Endothelial cell (in vitro differentiated cells): ENCODE results near the gene ARHGAP9. TPM values are rescaled to one million over a fixed set of nuclear protein-coding genes. Genes with fewer than 3 reads are reported as not detected.

ENCODE experiments used
- DNase-seq: peaks from one replicate; pipeline ENCODE4 v3.0.0; 2021; ENCODE audit warnings: low spot score
- H3K27ac Mint-ChIP-seq: one replicate; pipeline ENCODE4 v1.8.0; 2021; ENCODE audit warnings: mixed read lengths, inconsistent platforms; ENCODE audit not compliant: unreplicated experiment
- H3K27me3 Mint-ChIP-seq: one replicate; pipeline ENCODE4 v1.8.0; 2021; ENCODE audit warnings: mild to moderate bottlenecking, moderate library complexity, mixed read lengths, inconsistent platforms; ENCODE audit not compliant: unreplicated experiment
- H3K36me3 Mint-ChIP-seq: one replicate; pipeline ENCODE4 v1.8.0; 2021; ENCODE audit warnings: mild to moderate bottlenecking, low read depth, mixed read lengths, inconsistent platforms; ENCODE audit not compliant: unreplicated experiment
- H3K4me1 Mint-ChIP-seq: one replicate; pipeline ENCODE4 v1.8.0; 2021; ENCODE audit warnings: mild to moderate bottlenecking, mixed read lengths, inconsistent platforms; ENCODE audit not compliant: unreplicated experiment
- H3K4me3 Mint-ChIP-seq: one replicate; pipeline ENCODE4 v1.8.0; 2021; ENCODE audit warnings: mild to moderate bottlenecking, mixed read lengths, inconsistent platforms; ENCODE audit not compliant: unreplicated experiment
- H3K9me3 Mint-ChIP-seq: one replicate; pipeline ENCODE4 v1.8.0; 2021; ENCODE audit warnings: mixed read lengths, inconsistent platforms; ENCODE audit not compliant: unreplicated experiment
- total RNA-seq: library from RNA; stranded (reverse); fragmentation: NEBNext Ultra II Directional; extraction: Animal tissue kit (Norgen Biotek cat#: 25700); gene quantifications from one replicate; pipeline ENCODE4 v1.2.1, GENCODE V29; 2021; ENCODE audit not compliant: unreplicated experiment
- TF ChIP-seq, protein P1 (sequence below): fragments of 200-600 bp; sonication (generic); IDR thresholded peaks from one replicate; pipeline ENCODE4 v1.5.0; 2021; ENCODE audit warnings: antibody characterized with exemption; ENCODE audit not compliant: unreplicated experiment

The ARHGAP9 gene
- total RNA-seq, 1 donor from 2014 or later = 65.4 TPM

DNA sequence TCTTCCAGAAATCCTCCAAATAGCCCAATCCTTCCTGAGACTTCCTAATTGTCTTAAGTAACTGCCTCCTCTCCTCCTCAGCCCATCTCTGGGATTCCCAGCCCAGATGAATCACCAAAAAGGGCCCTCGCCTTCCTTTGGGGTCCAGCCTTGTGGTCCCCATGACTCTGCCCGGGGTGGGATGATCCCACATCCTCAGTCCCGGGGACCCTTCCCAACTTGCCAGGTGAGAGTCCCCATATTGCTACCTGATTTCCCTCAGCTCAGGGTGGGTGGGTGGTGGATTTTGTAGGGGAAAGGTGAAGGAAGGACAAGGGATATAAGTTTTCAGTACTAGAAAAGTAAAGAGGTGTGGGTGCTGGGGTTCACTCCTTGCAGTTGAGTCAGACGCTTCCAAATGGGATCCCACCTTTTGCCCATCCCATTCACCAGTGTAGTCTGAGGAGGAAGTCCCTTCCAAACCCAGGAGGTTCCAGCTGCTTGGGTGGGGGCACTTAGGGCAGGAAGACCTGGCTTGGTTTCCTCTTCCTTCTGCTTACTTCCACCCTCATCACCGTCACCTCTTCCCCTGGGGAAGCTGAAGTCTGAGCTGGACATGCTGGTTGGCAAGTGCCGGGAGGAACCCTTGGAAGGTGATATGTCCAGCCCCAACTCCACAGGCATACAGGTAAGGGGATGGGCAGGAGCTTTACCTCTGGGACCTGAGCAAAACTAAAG lies 14.5 kb downstream of the ARHGAP9 start:
- H3K4me3 Mint-ChIP-seq = no peak overlapping the region
- H3K9me3 Mint-ChIP-seq = no peaks in the 10 kb centered on the region
- H3K36me3 Mint-ChIP-seq = peaks cover 16% of the 10 kb centered on the region
- TF ChIP-seq, protein P1, sequence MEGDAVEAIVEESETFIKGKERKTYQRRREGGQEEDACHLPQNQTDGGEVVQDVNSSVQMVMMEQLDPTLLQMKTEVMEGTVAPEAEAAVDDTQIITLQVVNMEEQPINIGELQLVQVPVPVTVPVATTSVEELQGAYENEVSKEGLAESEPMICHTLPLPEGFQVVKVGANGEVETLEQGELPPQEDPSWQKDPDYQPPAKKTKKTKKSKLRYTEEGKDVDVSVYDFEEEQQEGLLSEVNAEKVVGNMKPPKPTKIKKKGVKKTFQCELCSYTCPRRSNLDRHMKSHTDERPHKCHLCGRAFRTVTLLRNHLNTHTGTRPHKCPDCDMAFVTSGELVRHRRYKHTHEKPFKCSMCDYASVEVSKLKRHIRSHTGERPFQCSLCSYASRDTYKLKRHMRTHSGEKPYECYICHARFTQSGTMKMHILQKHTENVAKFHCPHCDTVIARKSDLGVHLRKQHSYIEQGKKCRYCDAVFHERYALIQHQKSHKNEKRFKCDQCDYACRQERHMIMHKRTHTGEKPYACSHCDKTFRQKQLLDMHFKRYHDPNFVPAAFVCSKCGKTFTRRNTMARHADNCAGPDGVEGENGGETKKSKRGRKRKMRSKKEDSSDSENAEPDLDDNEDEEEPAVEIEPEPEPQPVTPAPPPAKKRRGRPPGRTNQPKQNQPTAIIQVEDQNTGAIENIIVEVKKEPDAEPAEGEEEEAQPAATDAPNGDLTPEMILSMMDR = no peak
- no peak for DNase-seq
- peaks cover 29% of the 10 kb centered on the region for H3K27me3 Mint-ChIP-seq
- H3K27ac Mint-ChIP-seq = peak overlapping the region; percentile 42
- H3K4me1 Mint-ChIP-seq = peaks cover 32% of the 10 kb centered on the region

DNA sequence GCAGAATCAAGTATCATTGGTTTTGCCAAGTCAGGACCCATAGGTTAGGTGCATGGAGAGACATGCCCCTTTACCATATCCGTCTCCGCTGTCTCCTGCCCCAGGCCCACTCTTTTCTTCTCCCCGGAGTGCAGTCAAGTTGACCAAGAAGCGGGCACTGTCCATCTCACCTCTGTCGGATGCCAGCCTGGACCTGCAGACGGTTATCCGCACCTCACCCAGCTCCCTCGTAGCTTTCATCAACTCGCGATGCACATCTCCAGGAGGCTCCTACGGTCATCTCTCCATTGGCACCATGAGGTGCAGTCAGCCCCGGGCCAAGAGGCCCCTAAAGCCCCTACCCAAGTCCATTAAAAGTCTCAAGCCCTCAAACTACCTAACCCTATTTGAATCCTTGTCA lies 15.1 kb downstream of the ARHGAP9 start:
- DNase-seq = no peak
- Mint-ChIP-seq H3K9me3 (no peaks in the 10 kb centered on the region), H3K36me3 (peaks cover 16% of the 10 kb centered on the region), H3K4me1 (peaks cover 33% of the 10 kb centered on the region), H3K27ac (peak overlapping the region; percentile 42), H3K27me3 (peaks cover 26% of the 10 kb centered on the region), H3K4me3 (no peak overlapping the region)
- TF ChIP-seq, protein P1 = no peak

DNA sequence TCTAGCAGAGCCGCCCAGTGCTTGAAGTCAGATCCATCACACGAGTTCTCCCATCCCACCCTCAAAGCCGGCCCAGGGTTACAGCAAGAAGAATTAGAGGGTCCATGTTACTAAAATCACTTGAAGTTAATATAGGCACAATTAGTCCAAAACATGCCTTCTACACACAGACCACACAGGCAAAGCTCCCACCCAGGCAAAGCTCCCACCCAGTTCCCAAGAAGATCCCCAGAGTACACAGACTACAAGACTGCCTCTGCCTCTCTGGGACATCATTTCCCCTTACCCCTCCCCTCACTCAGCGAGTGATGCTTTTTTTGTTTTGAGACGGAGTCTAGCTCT lies 16.8 kb downstream of the ARHGAP9 start:
- Mint-ChIP-seq H3K4me1 (peaks cover 38% of the 10 kb centered on the region), H3K27me3 (peaks cover 31% of the 10 kb centered on the region), H3K27ac (peak overlapping the region; percentile 6), H3K9me3 (no peaks in the 10 kb centered on the region), H3K36me3 (peaks cover 10% of the 10 kb centered on the region), H3K4me3 (peak overlapping the region; percentile 90)
- TF ChIP-seq, protein P1 = peak; percentile 37
- DNase-seq = no peak

DNA sequence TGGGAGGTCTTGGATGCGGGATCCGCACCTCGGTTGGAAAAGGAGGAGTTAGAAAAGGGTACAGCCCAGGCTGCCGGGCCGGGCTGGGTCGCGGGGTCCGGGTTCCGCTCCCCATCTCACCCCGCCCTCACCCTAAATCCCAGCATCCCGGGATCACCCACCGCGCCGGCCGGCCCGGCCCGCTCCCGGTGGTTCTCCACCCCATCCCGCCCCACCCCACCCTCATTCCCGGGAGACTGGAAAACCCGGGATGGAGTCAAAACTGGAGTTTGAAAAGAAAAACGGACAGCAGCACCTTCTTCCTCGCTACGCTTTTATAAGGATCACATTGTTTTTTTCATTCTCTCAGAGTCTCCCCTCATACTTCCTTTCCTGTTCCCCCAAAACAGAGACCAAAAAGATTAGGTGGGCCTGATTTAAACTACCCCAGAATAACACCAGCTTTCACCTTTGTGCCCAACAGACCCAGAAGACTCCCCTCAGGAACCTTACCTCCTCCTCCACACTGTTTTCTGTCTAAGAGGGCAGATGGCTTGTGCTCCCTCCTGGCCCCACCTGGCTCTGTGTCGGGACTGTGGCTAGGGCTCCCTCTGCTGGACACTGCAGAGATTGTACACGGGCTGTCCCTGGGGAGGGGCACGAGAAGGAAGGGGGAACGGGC lies 17.3 kb downstream of the ARHGAP9 start:
- TF ChIP-seq, protein P1 = peak; percentile 83
- Mint-ChIP-seq H3K4me1 (peaks cover 34% of the 10 kb centered on the region), H3K27ac (peak overlapping the region; percentile 17), H3K4me3 (peak overlapping the region; percentile 94), H3K27me3 (peaks cover 31% of the 10 kb centered on the region), H3K36me3 (peaks cover 6% of the 10 kb centered on the region), H3K9me3 (no peaks in the 10 kb centered on the region)
- peak; percentile 93 for DNase-seq

DNA sequence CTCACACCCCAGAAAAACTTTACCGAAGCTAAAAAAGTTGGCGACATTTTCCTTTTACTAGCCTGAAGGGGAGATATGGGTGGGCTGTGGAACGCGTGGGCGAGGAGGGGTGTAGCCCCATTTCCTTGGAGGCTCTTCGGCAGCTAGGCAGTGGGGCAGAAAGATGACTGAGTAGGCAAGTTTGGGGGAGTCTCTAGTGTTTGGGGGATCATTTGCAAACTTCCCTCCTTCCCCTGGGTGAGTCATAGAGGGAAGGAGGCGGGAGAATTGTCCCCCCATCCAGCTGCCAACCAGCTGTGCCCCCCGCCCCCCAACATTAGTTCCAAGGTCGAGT lies 17.8 kb downstream of the ARHGAP9 start:
- Mint-ChIP-seq H3K9me3 (no peaks in the 10 kb centered on the region), H3K27ac (no peak overlapping the region), H3K4me1 (peaks cover 30% of the 10 kb centered on the region), H3K36me3 (peaks cover 4% of the 10 kb centered on the region), H3K27me3 (peaks cover 31% of the 10 kb centered on the region), H3K4me3 (peak overlapping the region; percentile 94)
- TF ChIP-seq, protein P1 = no peak
- DNase-seq = no peak
